ENCODE results near the gene RPL37. TPM values are rescaled to one million over a fixed set of nuclear protein-coding genes. Genes with fewer than 3 reads are reported as not detected.

Gene RPL37
- total and polyA plus RNA-seq, 9 of the 15 experiments (the other 6 are each of a cell fraction or from before 2014, with no cell fraction given), result 2,342 to 7,963 (median 4,091) TPM

- no peak for TF ChIP-seq PRPF4 (IDR thresholded peaks at IDR 0.05; ENCODE audit: insufficient read depth, low read depth, low read length, poor library complexity, severe bottlenecking)
- no peak for TF ChIP-seq C11orf30 (IDR thresholded peaks at IDR 0.05; ENCODE audit: low read depth)
- peak; percentile 1; the same call in 1 of the 2 replicates for TF ChIP-seq DEAF1 (CRISPR knock-in tag; IDR thresholded peaks at IDR 0.05)
- TF ChIP-seq SP1 (CRISPR knock-in tag; IDR thresholded peaks at IDR 0.05), result no peak
- peak; percentile 38; the same call in 1 of the 2 replicates for TF ChIP-seq CHCHD3 (CRISPR knock-in tag; IDR thresholded peaks at IDR 0.05)
- TF ChIP-seq, protein P1, sequence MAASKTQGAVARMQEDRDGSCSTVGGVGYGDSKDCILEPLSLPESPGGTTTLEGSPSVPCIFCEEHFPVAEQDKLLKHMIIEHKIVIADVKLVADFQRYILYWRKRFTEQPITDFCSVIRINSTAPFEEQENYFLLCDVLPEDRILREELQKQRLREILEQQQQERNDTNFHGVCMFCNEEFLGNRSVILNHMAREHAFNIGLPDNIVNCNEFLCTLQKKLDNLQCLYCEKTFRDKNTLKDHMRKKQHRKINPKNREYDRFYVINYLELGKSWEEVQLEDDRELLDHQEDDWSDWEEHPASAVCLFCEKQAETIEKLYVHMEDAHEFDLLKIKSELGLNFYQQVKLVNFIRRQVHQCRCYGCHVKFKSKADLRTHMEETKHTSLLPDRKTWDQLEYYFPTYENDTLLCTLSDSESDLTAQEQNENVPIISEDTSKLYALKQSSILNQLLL (CRISPR knock-in tag; IDR thresholded peaks at IDR 0.05; ENCODE audit: borderline replicate concordance), result no peak
- TF ChIP-seq ZNF197 (CRISPR knock-in tag; IDR thresholded peaks at IDR 0.05; ENCODE audit: low read depth), result no peak
- no peak for TF ChIP-seq FIP1L1 (IDR thresholded peaks at IDR 0.05; ENCODE audit: low read depth, low read length, poor library complexity, severe bottlenecking)
- no peak for TF ChIP-seq ZSCAN32 (CRISPR knock-in tag; IDR thresholded peaks at IDR 0.05)
- TF ChIP-seq MAFK (IDR thresholded peaks at IDR 0.05; ENCODE audit: low read length), result no peak
- TF ChIP-seq ARID1B (IDR thresholded peaks at IDR 0.05), result no peak
- TF ChIP-seq LCOR (CRISPR knock-in tag; IDR thresholded peaks at IDR 0.05), result no peak
- no peak for TF ChIP-seq ZNF644 (tag; IDR thresholded peaks at IDR 0.05; ENCODE audit: low read depth)
- no peak for TF ChIP-seq LARP7 (IDR thresholded peaks at IDR 0.05)
- peak; percentile 87 for TF ChIP-seq POLR2AphosphoS5 (IDR thresholded peaks at IDR 0.05; ENCODE audit: control insufficient read depth, insufficient read depth, low read depth, low read length)
- no peak for TF ChIP-seq CEBPB (tag; IDR thresholded peaks at IDR 0.05)
- TF ChIP-seq MCM7 (IDR thresholded peaks at IDR 0.05), result no peak
- TF ChIP-seq HDAC6 (IDR thresholded peaks at IDR 0.05; ENCODE audit: low read depth, low read length), result no peak
- 0 out of 2 replicates have a peak, but pooled peaks have one; percentile 2 for TF ChIP-seq CBFA2T2 (conservative IDR thresholded peaks at IDR 0.05)
- TF ChIP-seq RBM34 (IDR thresholded peaks at IDR 0.05; ENCODE audit: borderline replicate concordance, insufficient read depth, low read length), result no peak
- TF ChIP-seq ZNF76 (CRISPR knock-in tag; IDR thresholded peaks at IDR 0.05; ENCODE audit: borderline replicate concordance), result no peak
- TF ChIP-seq TAF7 (tag; IDR thresholded peaks at IDR 0.05), result no peak
- no peak for TF ChIP-seq YBX1 (IDR thresholded peaks at IDR 0.05)
- TF ChIP-seq, protein P2, sequence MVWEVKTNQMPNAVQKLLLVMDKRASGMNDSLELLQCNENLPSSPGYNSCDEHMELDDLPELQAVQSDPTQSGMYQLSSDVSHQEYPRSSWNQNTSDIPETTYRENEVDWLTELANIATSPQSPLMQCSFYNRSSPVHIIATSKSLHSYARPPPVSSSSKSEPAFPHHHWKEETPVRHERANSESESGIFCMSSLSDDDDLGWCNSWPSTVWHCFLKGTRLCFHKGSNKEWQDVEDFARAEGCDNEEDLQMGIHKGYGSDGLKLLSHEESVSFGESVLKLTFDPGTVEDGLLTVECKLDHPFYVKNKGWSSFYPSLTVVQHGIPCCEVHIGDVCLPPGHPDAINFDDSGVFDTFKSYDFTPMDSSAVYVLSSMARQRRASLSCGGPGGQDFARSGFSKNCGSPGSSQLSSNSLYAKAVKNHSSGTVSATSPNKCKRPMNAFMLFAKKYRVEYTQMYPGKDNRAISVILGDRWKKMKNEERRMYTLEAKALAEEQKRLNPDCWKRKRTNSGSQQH (CRISPR knock-in tag; IDR thresholded peaks at IDR 0.05), result peak; percentile 69; the same call in 1 of the 2 replicates
- peak; percentile 74 for TF ChIP-seq ZNF347 (CRISPR knock-in tag; IDR thresholded peaks at IDR 0.05; ENCODE audit: low read depth)
- TF ChIP-seq HMG20A (CRISPR knock-in tag; conservative IDR thresholded peaks at IDR 0.05), result no peak
Observed at GRCh38 chr5:40828690-40829661, 6.0 kb downstream of the RPL37 start (continued).
